Heart left ventricle (tissue), 13 donors: ENCODE measurements around the gene STIMATE.

Experiments used
- POLR2A ChIP-seq, 2 donors: fragments of 450-650 bp; IDR thresholded peaks; one replicate each; pipeline ENCODE4 v1.6.1; 2017; ENCODE audit warnings: antibody characterized with exemption in 2 of 2, mild to moderate bottlenecking in 2 of 2, moderate library complexity in 2 of 2
- TF ChIP-seq, protein P1 (sequence below), 12 donors: fragments of 200-600 bp; sonication (generic) in 4 of 12; IDR thresholded peaks; one replicate each; pipeline versions ENCODE4 v1.5.0 to v1.8.0; 2018 to 2022; ENCODE audit warnings: antibody characterized with exemption in 12 of 12, mild to moderate bottlenecking in 5 of 12
- donor health status: ischemic (EF 13 %, LVEDD 7.1; RV severe dilation, severe dysfunction).
- donor health status: DM: no; HTN: yes; CAD: no.
- donor health status: DM: no; HTN: no; CAD: no.
- donor health status: ischemic (EF 25% LVEDD 6.9; RV normal size, moderate dysfunction).
- donor health status: ischemic (EF 25% LVEDD 5.7; RV mildly dilated, moderate dysfunction).
- donor health status: ischemic (EF 35%, LVEDD 5.7; RV mildly dilated, moderate dysfunction).
- donor health status: nonischemic (EF 11% LVEDD 7.7; RV severe dilation, severe dysfunction).
- donor health status: DM: yes; HTN: yes; CAD: no.
- donor health status: PGD.
- donor health status: ischemic (EF 29% LVEDD 5.4; RV normal size, mild dysfunction).
- donor health status: nonischemic (EF 23%, LVEDD 6.1; RV moderate dilation, normal function).

GRCh38 chr3:52896151-52896550 lies 1.2 kb downstream of the STIMATE start:
- TF ChIP-seq, protein P1, sequence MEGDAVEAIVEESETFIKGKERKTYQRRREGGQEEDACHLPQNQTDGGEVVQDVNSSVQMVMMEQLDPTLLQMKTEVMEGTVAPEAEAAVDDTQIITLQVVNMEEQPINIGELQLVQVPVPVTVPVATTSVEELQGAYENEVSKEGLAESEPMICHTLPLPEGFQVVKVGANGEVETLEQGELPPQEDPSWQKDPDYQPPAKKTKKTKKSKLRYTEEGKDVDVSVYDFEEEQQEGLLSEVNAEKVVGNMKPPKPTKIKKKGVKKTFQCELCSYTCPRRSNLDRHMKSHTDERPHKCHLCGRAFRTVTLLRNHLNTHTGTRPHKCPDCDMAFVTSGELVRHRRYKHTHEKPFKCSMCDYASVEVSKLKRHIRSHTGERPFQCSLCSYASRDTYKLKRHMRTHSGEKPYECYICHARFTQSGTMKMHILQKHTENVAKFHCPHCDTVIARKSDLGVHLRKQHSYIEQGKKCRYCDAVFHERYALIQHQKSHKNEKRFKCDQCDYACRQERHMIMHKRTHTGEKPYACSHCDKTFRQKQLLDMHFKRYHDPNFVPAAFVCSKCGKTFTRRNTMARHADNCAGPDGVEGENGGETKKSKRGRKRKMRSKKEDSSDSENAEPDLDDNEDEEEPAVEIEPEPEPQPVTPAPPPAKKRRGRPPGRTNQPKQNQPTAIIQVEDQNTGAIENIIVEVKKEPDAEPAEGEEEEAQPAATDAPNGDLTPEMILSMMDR (IDR thresholded peaks at IDR 0.05): no peak
- no peak for TF ChIP-seq POLR2A (IDR thresholded peaks at IDR 0.05)
